Measurements from ENCODE around the gene ATP10A.

The ATP10A gene

GRCh38 chr15:25879438-25879837 is 16.3 kb upstream of the ATP10A start:
- Mint-ChIP-seq H3K4me1 (no peaks in the 10 kb centered on the region), H3K36me3 (ENCODE audit: insufficient read depth) (no peaks in the 10 kb centered on the region), H3K27ac (ENCODE audit: low read depth) (no peak overlapping the region), H3K4me3 (no peak overlapping the region), H3K9me3 (no peaks in the 10 kb centered on the region), H3K27me3 (no peaks in the 10 kb centered on the region)
- ATAC-seq (replicated peaks; ENCODE audit: extremely low read depth, poor library complexity, severe bottlenecking) (no peak), DNase-seq (ENCODE audit: low spot score in 2 of 2) (no peak)

- no peak for ATAC-seq (replicated peaks; ENCODE audit: extremely low read depth, poor library complexity, severe bottlenecking)
- Mint-ChIP-seq H3K4me1 (no peaks in the 10 kb centered on the region), H3K27ac (ENCODE audit: low read depth) (no peak overlapping the region), H3K9me3 (no peaks in the 10 kb centered on the region), H3K36me3 (ENCODE audit: insufficient read depth) (no peaks in the 10 kb centered on the region), H3K27me3 (no peaks in the 10 kb centered on the region), H3K4me3 (no peak overlapping the region)
- no peak for DNase-seq (ENCODE audit: low spot score in 2 of 2)
These were observed 14.6 kb upstream of the ATP10A start for GRCh38 chr15:25877681-25878080.

GRCh38 chr15:25876231-25877140 is 13.4 kb upstream of the ATP10A start:
- Mint-ChIP-seq H3K27me3 (no peaks in the 10 kb centered on the region), H3K4me3 (no peak overlapping the region), H3K36me3 (ENCODE audit: insufficient read depth) (no peaks in the 10 kb centered on the region), H3K9me3 (no peaks in the 10 kb centered on the region), H3K27ac (ENCODE audit: low read depth) (no peak overlapping the region), H3K4me1 (no peaks in the 10 kb centered on the region)
- DNase-seq (ENCODE audit: low spot score in 2 of 2) (no peak), ATAC-seq (replicated peaks; ENCODE audit: extremely low read depth, poor library complexity, severe bottlenecking) (no peak)

- H3K4me3 Mint-ChIP-seq: no peak overlapping the region
- no peak for ATAC-seq (replicated peaks; ENCODE audit: extremely low read depth, poor library complexity, severe bottlenecking)
These were observed 12.4 kb upstream of the ATP10A start for GRCh38 chr15:25875566-25875965.

GRCh38 chr15:25874379-25874778 is 11.3 kb upstream of the ATP10A start:
- DNase-seq (ENCODE audit: low spot score in 2 of 2) (no peak), ATAC-seq (replicated peaks; ENCODE audit: extremely low read depth, poor library complexity, severe bottlenecking) (no peak)
- Mint-ChIP-seq H3K9me3 (no peaks in the 10 kb centered on the region), H3K36me3 (ENCODE audit: insufficient read depth) (no peaks in the 10 kb centered on the region), H3K27ac (ENCODE audit: low read depth) (no peak overlapping the region), H3K27me3 (no peaks in the 10 kb centered on the region), H3K4me3 (no peak overlapping the region), H3K4me1 (no peaks in the 10 kb centered on the region)

More at GRCh38 chr15:25875566-25875965, 12.4 kb upstream of the ATP10A start:
- Mint-ChIP-seq H3K27ac (ENCODE audit: low read depth) (no peak overlapping the region), H3K27me3 (no peaks in the 10 kb centered on the region), H3K9me3 (no peaks in the 10 kb centered on the region), H3K36me3 (ENCODE audit: insufficient read depth) (no peaks in the 10 kb centered on the region), H3K4me1 (no peaks in the 10 kb centered on the region)
- no peak for DNase-seq (ENCODE audit: low spot score in 2 of 2)

GRCh38 chr15:25871403-25871802 is 8.3 kb upstream of the ATP10A start:
- ATAC-seq (replicated peaks; ENCODE audit: extremely low read depth, poor library complexity, severe bottlenecking) (no peak), DNase-seq (ENCODE audit: low spot score in 2 of 2) (no peak)
- H3K27ac Mint-ChIP-seq (ENCODE audit: low read depth): no peak overlapping the region
- no peaks in the 10 kb centered on the region for H3K36me3 Mint-ChIP-seq (ENCODE audit: insufficient read depth)
- no peak overlapping the region for H3K4me3 Mint-ChIP-seq
- no peaks in the 10 kb centered on the region for H3K4me1 Mint-ChIP-seq
- H3K9me3 Mint-ChIP-seq: no peaks in the 10 kb centered on the region
- H3K27me3 Mint-ChIP-seq: no peaks in the 10 kb centered on the region

GRCh38 chr15:25870938-25871337 is 7.8 kb upstream of the ATP10A start:
- no peak for DNase-seq (ENCODE audit: low spot score in 2 of 2)
- no peaks in the 10 kb centered on the region for H3K9me3 Mint-ChIP-seq
- no peaks in the 10 kb centered on the region for H3K4me1 Mint-ChIP-seq
- ATAC-seq (replicated peaks; ENCODE audit: extremely low read depth, poor library complexity, severe bottlenecking): no peak
- H3K27me3 Mint-ChIP-seq: no peaks in the 10 kb centered on the region
- H3K36me3 Mint-ChIP-seq (ENCODE audit: insufficient read depth): no peaks in the 10 kb centered on the region
- no peak overlapping the region for H3K4me3 Mint-ChIP-seq
- no peak overlapping the region for H3K27ac Mint-ChIP-seq (ENCODE audit: low read depth)

- DNase-seq (ENCODE audit: low spot score in 2 of 2) (no peak), ATAC-seq (replicated peaks; ENCODE audit: extremely low read depth, poor library complexity, severe bottlenecking) (no peak)
- Mint-ChIP-seq H3K4me1 (no peaks in the 10 kb centered on the region), H3K27me3 (no peaks in the 10 kb centered on the region), H3K4me3 (no peak overlapping the region), H3K36me3 (ENCODE audit: insufficient read depth) (no peaks in the 10 kb centered on the region), H3K27ac (ENCODE audit: low read depth) (no peak overlapping the region), H3K9me3 (no peaks in the 10 kb centered on the region)
These were observed 6.6 kb upstream of the ATP10A start for GRCh38 chr15:25869701-25870100.

GRCh38 chr15:25866874-25867273 is 3.7 kb upstream of the ATP10A start:
- no peak for ATAC-seq (replicated peaks; ENCODE audit: extremely low read depth, poor library complexity, severe bottlenecking)
- no peaks in the 10 kb centered on the region for H3K27me3 Mint-ChIP-seq

GRCh38 chr15:25866251-25866650 is 3.1 kb upstream of the ATP10A start:
- no peak for ATAC-seq (replicated peaks; ENCODE audit: extremely low read depth, poor library complexity, severe bottlenecking)
- H3K36me3 Mint-ChIP-seq (ENCODE audit: insufficient read depth): no peaks in the 10 kb centered on the region
- H3K27me3 Mint-ChIP-seq: no peaks in the 10 kb centered on the region
- H3K27ac Mint-ChIP-seq (ENCODE audit: low read depth): no peak overlapping the region
- no peak for DNase-seq (ENCODE audit: low spot score in 2 of 2)
- peaks cover 7% of the 10 kb centered on the region for H3K4me1 Mint-ChIP-seq
- H3K9me3 Mint-ChIP-seq: no peaks in the 10 kb centered on the region
- no peak overlapping the region for H3K4me3 Mint-ChIP-seq

More at GRCh38 chr15:25866874-25867273, 3.7 kb upstream of the ATP10A start:
- Mint-ChIP-seq H3K27ac (ENCODE audit: low read depth) (no peak overlapping the region), H3K9me3 (no peaks in the 10 kb centered on the region), H3K4me3 (no peak overlapping the region), H3K4me1 (peaks cover under 1% of the 10 kb centered on the region), H3K36me3 (ENCODE audit: insufficient read depth) (no peaks in the 10 kb centered on the region)
- no peak for DNase-seq (ENCODE audit: low spot score in 2 of 2)

- no peaks in the 10 kb centered on the region for H3K9me3 Mint-ChIP-seq
- H3K27me3 Mint-ChIP-seq: no peaks in the 10 kb centered on the region
- no peak overlapping the region for H3K27ac Mint-ChIP-seq (ENCODE audit: low read depth)
- peak overlapping the region; percentile 38 for H3K4me3 Mint-ChIP-seq
- H3K4me1 Mint-ChIP-seq: peaks cover 18% of the 10 kb centered on the region
- H3K36me3 Mint-ChIP-seq (ENCODE audit: insufficient read depth): peaks cover under 1% of the 10 kb centered on the region
- ATAC-seq (replicated peaks; ENCODE audit: extremely low read depth, poor library complexity, severe bottlenecking) (no peak), DNase-seq (ENCODE audit: low spot score in 2 of 2) (no peak)
These were observed 1.8 kb upstream of the ATP10A start for GRCh38 chr15:25864966-25865365.

GRCh38 chr15:25863968-25864580 is 947 bp upstream of the ATP10A start:
- peak overlapping the region; percentile 12 for H3K27ac Mint-ChIP-seq (ENCODE audit: low read depth)
- H3K4me1 Mint-ChIP-seq: peaks cover 21% of the 10 kb centered on the region
- H3K9me3 Mint-ChIP-seq: no peaks in the 10 kb centered on the region

More at GRCh38 chr15:25863968-25864580, 947 bp upstream of the ATP10A start:
- ATAC-seq (replicated peaks; ENCODE audit: extremely low read depth, poor library complexity, severe bottlenecking) (no peak), DNase-seq (ENCODE audit: low spot score in 2 of 2) (no peak)
- H3K36me3 Mint-ChIP-seq (ENCODE audit: insufficient read depth): peaks cover 3% of the 10 kb centered on the region
- no peaks in the 10 kb centered on the region for H3K27me3 Mint-ChIP-seq
- H3K4me3 Mint-ChIP-seq: peak overlapping the region; percentile 70

Measured in central memory CD8-positive, alpha-beta T cell (primary cell).